IMR-90 (cell line): ENCODE data around the gene BCL7A. TPM values are rescaled to one million over a fixed set of nuclear protein-coding genes. Genes with fewer than 3 reads are reported as not detected.

Source experiments
- ATAC-seq: fragments of 200-7000 bp; cut with Tn5 transposase; 2 replicates; pipeline ENCODE4 v1.9.1; 2020; ENCODE audit warnings: low read depth, mild to moderate bottlenecking, moderate library complexity
- BruUV-seq: library from RNA; stranded (reverse); fragments of 400-500 nt; replicated peaks from 2 replicates; lab custom pipeline; 2021; lab: Mats Ljungman, UMichigan
- CTCF ChIA-PET: fragments of 300-600 bp; formaldehyde crosslinking; extraction: SDS; loops from one replicate; lab custom pipeline; 2021; ENCODE audit warnings: antibody characterized with exemption; lab: Yijun Ruan, JAX
- POLR2A ChIA-PET: fragments of 300-600 bp; sonication (Branson Sonifier 250); formaldehyde crosslinking; loops from one replicate; lab custom pipeline; 2022; ENCODE audit warnings: antibody characterized with exemption; ENCODE audit not compliant: unreplicated experiment; lab: Charles Lee
- DNase-seq: peaks from one replicate; pipeline ENCODE4 v3.0.0; 2013
- H2AFZ ChIP-seq: replicated peaks from 2 replicates; pipeline ENCODE3; 2013; ENCODE audit warnings: low read length, mild to moderate bottlenecking; ENCODE audit not compliant: poor library complexity
- H2AK5ac ChIP-seq: 2 replicates; pipeline ENCODE4 v1.6.1; 2013; ENCODE audit warnings: low read depth, low read length, inconsistent platforms
- H2AK9ac ChIP-seq: replicated peaks from 2 replicates; pipeline ENCODE3; 2013; ENCODE audit warnings: mild to moderate bottlenecking, low read depth, low read length, moderate library complexity; ENCODE audit not compliant: poor library complexity
- H2BK120ac ChIP-seq: 2 replicates; pipeline ENCODE4 v1.6.1; 2013; ENCODE audit warnings: low read depth, low read length, inconsistent platforms
- H2BK15ac ChIP-seq: 3 replicates; pipeline ENCODE4 v1.6.1; 2013; ENCODE audit warnings: low read depth, low read length, inconsistent platforms
- H2BK20ac ChIP-seq: 2 replicates; pipeline ENCODE4 v1.6.1; 2013; ENCODE audit warnings: low read depth, mild to moderate bottlenecking, inconsistent platforms, low read length, moderate library complexity
- H2BK5ac ChIP-seq: 2 replicates; pipeline ENCODE4 v1.6.1; 2013; ENCODE audit warnings: mild to moderate bottlenecking, low read depth, low read length, inconsistent platforms; ENCODE audit not compliant: poor library complexity, severe bottlenecking
- H3K14ac ChIP-seq: replicated peaks from 2 replicates; pipeline ENCODE4 v1.6.1; 2013; ENCODE audit warnings: low read depth, low read length, inconsistent platforms
- H3K18ac ChIP-seq: 2 replicates; pipeline ENCODE4 v1.6.1; 2013; ENCODE audit warnings: low read depth, low read length, control low read depth
- H3K23ac ChIP-seq: 2 replicates; pipeline ENCODE4 v1.6.1; 2013; ENCODE audit warnings: low read depth, low read length, inconsistent platforms
- H3K27ac ChIP-seq: 2 replicates; pipeline ENCODE4 v1.5.1; 2013; ENCODE audit warnings: mild to moderate bottlenecking, control low read depth, low read length; ENCODE audit not compliant: insufficient read depth
- H3K27me3 ChIP-seq: 2 replicates; pipeline ENCODE4 v1.6.1; 2013; ENCODE audit warnings: low read length; ENCODE audit not compliant: control insufficient read depth, insufficient read depth
- H3K36me3 ChIP-seq: 2 replicates; pipeline ENCODE4 v1.6.1; 2013; ENCODE audit warnings: low read length, mixed read lengths; ENCODE audit not compliant: control insufficient read depth, insufficient read depth
- H3K4ac ChIP-seq: 2 replicates; pipeline ENCODE4 v1.6.1; 2013; ENCODE audit warnings: low read depth, low read length, inconsistent platforms
- H3K4me1 ChIP-seq: 2 replicates; pipeline ENCODE4 v1.6.1; 2013; ENCODE audit warnings: low read length, mixed read lengths; ENCODE audit not compliant: control insufficient read depth, insufficient read depth
- H3K4me2 ChIP-seq: 2 replicates; pipeline ENCODE4 v1.6.1; 2013; ENCODE audit warnings: low read depth, mild to moderate bottlenecking, control low read depth, low read length, moderate library complexity
- H3K4me3 ChIP-seq: 2 replicates; pipeline ENCODE4 v1.5.1; 2013; ENCODE audit warnings: low read depth, mild to moderate bottlenecking, control low read depth, low read length, moderate library complexity; ENCODE audit not compliant: insufficient read depth
- H3K56ac ChIP-seq: 2 replicates; pipeline ENCODE4 v1.6.1; 2013; ENCODE audit warnings: low read length, inconsistent platforms; ENCODE audit not compliant: insufficient read depth; ENCODE audit errors: extremely low read depth
- H3K79me1 ChIP-seq, 2 experiments: 2 replicates each; pipeline ENCODE4 v1.6.1; 2013; ENCODE audit warnings: low read length in 2 of 2, inconsistent platforms in 1 of 2, low read depth in 1 of 2
- H3K9ac ChIP-seq: 2 replicates; pipeline ENCODE4 v1.6.1; 2013; ENCODE audit warnings: low read depth, low read length, control low read depth
- H3K9me1 ChIP-seq: 2 replicates; pipeline ENCODE4 v1.6.1; 2013; ENCODE audit warnings: low read length, inconsistent platforms; ENCODE audit not compliant: insufficient read depth
- H3K9me3 ChIP-seq: 2 replicates; pipeline ENCODE4 v1.6.1; 2013; ENCODE audit warnings: low read length; ENCODE audit not compliant: control insufficient read depth, insufficient read depth
- H4K20me1 ChIP-seq: 2 replicates; pipeline ENCODE4 v1.6.1; 2013; ENCODE audit warnings: low read length, inconsistent platforms; ENCODE audit not compliant: insufficient read depth
- H4K5ac ChIP-seq: 2 replicates; pipeline ENCODE4 v1.6.1; 2013; ENCODE audit warnings: mild to moderate bottlenecking, low read depth, low read length, control low read depth
- H4K8ac ChIP-seq, 2 experiments: 2 replicates each; pipeline ENCODE4 v1.6.1; 2013; ENCODE audit warnings: low read depth in 2 of 2, low read length in 2 of 2, control low read depth in 1 of 2, inconsistent platforms in 1 of 2
- H4K91ac ChIP-seq: 2 replicates; pipeline ENCODE4 v1.6.1; 2013; ENCODE audit warnings: low read depth, low read length, inconsistent platforms; ENCODE audit not compliant: insufficient read depth
- BHLHE40 ChIP-seq: fragments of 150-350 bp; IDR thresholded peaks from 2 replicates; pipeline ENCODE4 v1.6.1; 2016; ENCODE audit warnings: mild to moderate bottlenecking, low read depth, low read length
- CEBPB ChIP-seq: IDR thresholded peaks from 2 replicates; pipeline ENCODE4 v1.6.1; 2012; ENCODE audit warnings: low read depth, low read length, improper control_type of control experiment
- CHD1 ChIP-seq: IDR thresholded peaks from 2 replicates; pipeline ENCODE4 v1.6.1; 2012; ENCODE audit warnings: low read depth, low read length, improper control_type of control experiment
- ELK1 ChIP-seq: fragments of 150-350 bp; IDR thresholded peaks from 2 replicates; pipeline ENCODE4 v1.6.1; 2016; ENCODE audit warnings: low read depth, mild to moderate bottlenecking, low read length, moderate library complexity, borderline replicate concordance
- FOS ChIP-seq: fragments of 150-350 bp; IDR thresholded peaks from 2 replicates; pipeline ENCODE4 v1.6.1; 2016; ENCODE audit warnings: low read depth, low read length
- MAFK ChIP-seq: IDR thresholded peaks from 2 replicates; pipeline ENCODE4 v1.6.1; 2012; ENCODE audit warnings: low read depth, low read length, improper control_type of control experiment
- MAZ ChIP-seq: IDR thresholded peaks from 2 replicates; pipeline ENCODE4 v1.6.1; 2012; ENCODE audit warnings: low read depth, mild to moderate bottlenecking, low read length, improper control_type of control experiment, moderate library complexity, borderline replicate concordance
- MXI1 ChIP-seq: IDR thresholded peaks from 2 replicates; pipeline ENCODE4 v1.6.1; 2012; ENCODE audit warnings: low read depth, mild to moderate bottlenecking, low read length, moderate library complexity, borderline replicate concordance
- NFE2L2 ChIP-seq: fragments of 150-350 bp; IDR thresholded peaks from 2 replicates; pipeline ENCODE4 v1.6.1; 2016; ENCODE audit warnings: low read depth, mild to moderate bottlenecking, low read length
- RAD21 ChIP-seq: IDR thresholded peaks from 2 replicates; pipeline ENCODE4 v1.6.1; 2012; ENCODE audit warnings: low read length, improper control_type of control experiment
- RCOR1 ChIP-seq: IDR thresholded peaks from 2 replicates; pipeline ENCODE4 v1.6.1; 2012; ENCODE audit warnings: mild to moderate bottlenecking, low read length, improper control_type of control experiment; ENCODE audit not compliant: insufficient replicate concordance
- RFX5 ChIP-seq: IDR thresholded peaks from 2 replicates; pipeline ENCODE4 v1.8.0; 2012; ENCODE audit warnings: low read depth, mild to moderate bottlenecking, low read length, moderate library complexity
- SMC3 ChIP-seq: fragments of 150-350 bp; IDR thresholded peaks from 2 replicates; pipeline ENCODE4 v1.6.1; 2016; ENCODE audit warnings: low read depth, mild to moderate bottlenecking, antibody characterized with exemption, low read length, moderate library complexity
- USF2 ChIP-seq: fragments of 150-350 bp; IDR thresholded peaks from 2 replicates; pipeline ENCODE4 v1.6.1; 2017; ENCODE audit warnings: mild to moderate bottlenecking, antibody characterized with exemption, low read length, low read depth
- WGBS, 2 experiments: methylation state at CpG; one replicate each; pipeline versions ENCODE4 v1.1.5 to v1.1.7; 2013; ENCODE audit warnings: missing lambda C conversion rate in 2 of 2; ENCODE audit not compliant: insufficient read length in 1 of 2; ENCODE audit errors: extremely low coverage in 2 of 2; 5-methylcytosine and 5-hydroxymethylcytosine counted together
- dilution Hi-C: fragments of 300-500 bp; cut with HindIII; formaldehyde crosslinking; loops from one replicate; pipeline ENCODE4 v1.14.3; 2018; ENCODE audit warnings: low sequenced_read_pairs; ENCODE audit not compliant: unreplicated experiment
- in situ Hi-C: fragments of 300-500 bp; cut with MboI; formaldehyde crosslinking; loops from 3 replicates; pipeline ENCODE4 v1.14.3; 2019; ENCODE audit warnings: low sequenced_read_pairs, inconsistent platforms, mixed read lengths
- intact Hi-C: fragments of 100-400 bp; cut with micrococcal nuclease; formaldehyde crosslinking; loops from 2 replicates; pipeline ENCODE4 v1.10.0; 2022
- polyA plus RNA-seq, 3 experiments: library from polyadenylated mRNA; depleted of rRNA; stranded (reverse); fragments of >200 nt; gene quantifications; 2 replicates each; pipeline ENCODE4 v1.2.3, GENCODE V29; 2012; ENCODE audit warnings: low replicate concordance in 1 of 3
- total RNA-seq: library from RNA; depleted of rRNA; stranded (reverse); fragments of >200 nt; gene quantifications from 2 replicates; pipeline ENCODE4 v1.2.3, GENCODE V29; 2012

The BCL7A gene
- total and polyA plus RNA-seq, 2 of the 4 experiments (the other 2 are of a cell fraction) = 5.6 to 7.9 TPM

GRCh38 chr12:121981456-121981855, 40.2 kb upstream of the BCL7A start:
- no peak overlapping the region for H3K4ac ChIP-seq

More at GRCh38 chr12:121981456-121981855, 40.2 kb upstream of the BCL7A start:
- H3K9ac ChIP-seq = no peak overlapping the region
- H2AK9ac ChIP-seq = no peak overlapping the region
- H2AK5ac ChIP-seq = peak overlapping the region; percentile 36
- dilution Hi-C loops (no loop called here), in situ Hi-C loops (no loop called here), intact Hi-C loops (no loop called here)
- H3K9me3 ChIP-seq = no peaks in the 10 kb centered on the region
- no peak overlapping the region for H3K18ac ChIP-seq
- H2BK15ac ChIP-seq = no peak overlapping the region
- no peaks in the 10 kb centered on the region; the same call in 1 of the 2 replicates for H3K4me1 ChIP-seq
- H3K27ac ChIP-seq = no peak overlapping the region
- POLR2A ChIA-PET = no interaction called here
- H2AFZ ChIP-seq = peak overlapping the region; percentile 14
- H2BK5ac ChIP-seq = no peak overlapping the region
- TF ChIP-seq RCOR1 (no peak), CHD1 (no peak), SMC3 (no peak), BHLHE40 (no peak), USF2 (no peak), MAZ (no peak), RAD21 (no peak), FOS (no peak), MAFK (no peak), ELK1 (no peak), CEBPB (no peak), RFX5 (no peak), MXI1 (no peak), NFE2L2 (no peak)
- no peaks in the 10 kb centered on the region for H3K9me1 ChIP-seq
- ATAC-seq (no peak), DNase-seq (no peak)
- no peaks in the 10 kb centered on the region for H3K79me1 ChIP-seq
- BruUV-seq = no TSS peak
- H2BK120ac ChIP-seq = no peak overlapping the region
- no peak overlapping the region for H3K4me3 ChIP-seq
- CTCF ChIA-PET = interaction anchor here (0.5 kb wide), 1 partner anchor 76 kb away, joined by 7 read pairs; no protein-coding TSS in a partner anchor
- H3K27me3 ChIP-seq = no peaks in the 10 kb centered on the region
- H3K4me2 ChIP-seq = no peak overlapping the region
- no peaks in the 10 kb centered on the region for H4K20me1 ChIP-seq
- H4K8ac ChIP-seq = no peak overlapping the region
- no peaks in the 10 kb centered on the region for H3K36me3 ChIP-seq
- H3K23ac ChIP-seq = no peak overlapping the region
- H3K56ac ChIP-seq = no peak overlapping the region
- H4K5ac ChIP-seq = no peak overlapping the region
- no peak overlapping the region for H2BK20ac ChIP-seq
- 89% methylated on average over 2 of the region's 8 CpGs; no CpG with 5 or more reads in 1 of the 2 experiments for WGBS, 2 experiments
- H3K14ac ChIP-seq = no peak overlapping the region
- H4K91ac ChIP-seq = no peak overlapping the region
